AG04450 (cell line): ENCODE results near the gene PTGIR. TPM values are rescaled to one million over a fixed set of nuclear protein-coding genes. Genes with fewer than 3 reads are reported as not detected.
A peak's percentile ranks its signal among the peaks of the same experiment; 100 is the strongest.

Source experiments
- CTCF ChIA-PET: fragments of 300-600, 350-600 bp; formaldehyde crosslinking; extraction: SDS; loops from one replicate; lab custom pipeline; 2022; ENCODE audit warnings: antibody characterized with exemption, inconsistent platforms; lab: Charles Lee
- POLR2A ChIA-PET: fragments of 350-600 bp; formaldehyde crosslinking; extraction: SDS; loops from one replicate; lab custom pipeline; 2021; ENCODE audit warnings: antibody characterized with exemption, inconsistent platforms; lab: Yijun Ruan, JAX
- DNase-seq: peaks from one replicate; pipeline ENCODE4 v3.0.0-alpha.2; 2011; ENCODE audit warnings: low read depth, low spot score
- H3K27ac ChIP-seq: one replicate; pipeline ENCODE4 v1.5.1; 2012; ENCODE audit warnings: low read depth, low read length, control low read depth
- H3K27me3 ChIP-seq: one replicate; pipeline ENCODE4 v1.6.0; 2012; ENCODE audit warnings: low read length; ENCODE audit not compliant: control insufficient read depth, insufficient read depth
- H3K4me3 ChIP-seq: 2 replicates; pipeline ENCODE4 v1.5.1; 2011; ENCODE audit warnings: mild to moderate bottlenecking, low read depth, low read length, control low read depth
- H3K9me3 ChIP-seq: 2 replicates; pipeline ENCODE4 v1.5.1; 2012; ENCODE audit warnings: low read length; ENCODE audit not compliant: control insufficient read depth, insufficient read depth
- polyA minus RNA-seq: library from RNA; depleted of rRNA, polyadenylated mRNA; stranded (reverse); fragments of >200 nt; gene quantifications from 2 replicates; pipeline ENCODE4 v1.2.3, GENCODE V29; 2011; rRNA and poly(A)+ RNA removed
- polyA plus RNA-seq: library from polyadenylated mRNA; depleted of rRNA; stranded (reverse); fragments of >200 nt; gene quantifications from 2 replicates; pipeline ENCODE4 v1.2.3, GENCODE V29; 2011; rRNA removed
- TF ChIP-seq, protein P1 (sequence below): IDR thresholded peaks from 2 replicates; pipeline ENCODE4 v1.5.1; 2011; ENCODE audit warnings: low read depth, low read length, control low read depth, inconsistent platforms

Gene PTGIR, protein sequence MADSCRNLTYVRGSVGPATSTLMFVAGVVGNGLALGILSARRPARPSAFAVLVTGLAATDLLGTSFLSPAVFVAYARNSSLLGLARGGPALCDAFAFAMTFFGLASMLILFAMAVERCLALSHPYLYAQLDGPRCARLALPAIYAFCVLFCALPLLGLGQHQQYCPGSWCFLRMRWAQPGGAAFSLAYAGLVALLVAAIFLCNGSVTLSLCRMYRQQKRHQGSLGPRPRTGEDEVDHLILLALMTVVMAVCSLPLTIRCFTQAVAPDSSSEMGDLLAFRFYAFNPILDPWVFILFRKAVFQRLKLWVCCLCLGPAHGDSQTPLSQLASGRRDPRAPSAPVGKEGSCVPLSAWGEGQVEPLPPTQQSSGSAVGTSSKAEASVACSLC
- polyA plus RNA-seq: 2.4 and 4.2 TPM in 2 replicates
- polyA minus RNA-seq: 1.00 and 2.8 TPM in 2 replicates

DNA sequence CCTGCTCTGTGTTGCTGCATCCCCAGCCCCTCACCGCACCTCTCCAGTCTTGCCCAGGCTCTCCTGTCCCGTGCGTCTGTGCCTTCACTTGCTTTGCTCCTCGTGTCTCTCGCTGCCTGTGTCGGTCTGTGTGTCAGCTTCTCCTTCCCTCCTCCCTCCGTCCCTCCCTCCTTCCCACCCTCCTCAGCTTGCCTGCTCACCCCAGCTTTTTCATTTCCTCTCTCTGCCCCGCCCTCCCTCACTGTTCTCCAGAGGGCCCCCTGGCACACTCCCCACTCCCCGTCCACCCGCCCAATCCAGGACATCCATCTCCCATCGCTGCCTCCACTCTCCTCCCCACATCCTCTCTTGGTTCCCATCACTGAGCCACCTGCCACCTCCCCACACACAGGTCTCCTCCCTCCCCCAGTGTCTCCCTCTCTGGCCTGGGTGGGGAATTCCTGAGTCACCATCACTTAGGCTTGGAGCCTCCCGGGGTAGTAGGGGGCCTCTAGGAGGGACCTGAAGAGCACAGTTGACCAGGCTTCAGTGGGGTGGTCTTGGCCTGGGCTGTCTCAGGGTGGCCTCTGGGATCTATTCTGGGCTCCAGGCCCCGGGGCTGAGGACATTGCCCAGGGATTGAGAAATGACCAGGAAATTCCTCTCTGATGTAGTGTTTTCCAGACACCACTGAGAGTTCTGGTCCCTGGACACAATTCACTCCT lies at the start of gene PTGIR:
PTGIR (minus strand) TSS at position 132 of the 704 bp plus-strand sequence. CDS start 864 bp downstream, outside the sequence.
- POLR2A ChIA-PET: interaction anchor here (1.2 kb wide), 1 partner anchor 36 kb away, joined by 8 read pairs; the partner anchor contains the start of gene DACT3
- H3K27me3 ChIP-seq: no peaks in the 10 kb centered on the region
- H3K4me3 ChIP-seq: peak within 1 kb of the TSS; percentile 59
- no peak for DNase-seq
- H3K9me3 ChIP-seq: no peaks in the 10 kb centered on the region; the same call in 1 of the 2 replicates
- H3K27ac ChIP-seq: peak within 1 kb of the TSS; percentile 83
- CTCF ChIA-PET: interaction anchor here (1.1 to 1.5 kb wide), 4 partner anchors 8 to 37 kb away, joined by 5 to 6 read pairs (median 5); partner anchors contain the start of gene DACT3
- TF ChIP-seq, protein P1, sequence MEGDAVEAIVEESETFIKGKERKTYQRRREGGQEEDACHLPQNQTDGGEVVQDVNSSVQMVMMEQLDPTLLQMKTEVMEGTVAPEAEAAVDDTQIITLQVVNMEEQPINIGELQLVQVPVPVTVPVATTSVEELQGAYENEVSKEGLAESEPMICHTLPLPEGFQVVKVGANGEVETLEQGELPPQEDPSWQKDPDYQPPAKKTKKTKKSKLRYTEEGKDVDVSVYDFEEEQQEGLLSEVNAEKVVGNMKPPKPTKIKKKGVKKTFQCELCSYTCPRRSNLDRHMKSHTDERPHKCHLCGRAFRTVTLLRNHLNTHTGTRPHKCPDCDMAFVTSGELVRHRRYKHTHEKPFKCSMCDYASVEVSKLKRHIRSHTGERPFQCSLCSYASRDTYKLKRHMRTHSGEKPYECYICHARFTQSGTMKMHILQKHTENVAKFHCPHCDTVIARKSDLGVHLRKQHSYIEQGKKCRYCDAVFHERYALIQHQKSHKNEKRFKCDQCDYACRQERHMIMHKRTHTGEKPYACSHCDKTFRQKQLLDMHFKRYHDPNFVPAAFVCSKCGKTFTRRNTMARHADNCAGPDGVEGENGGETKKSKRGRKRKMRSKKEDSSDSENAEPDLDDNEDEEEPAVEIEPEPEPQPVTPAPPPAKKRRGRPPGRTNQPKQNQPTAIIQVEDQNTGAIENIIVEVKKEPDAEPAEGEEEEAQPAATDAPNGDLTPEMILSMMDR: 0 out of 2 replicates have a peak, but pooled peaks have one; percentile 9

DNA sequence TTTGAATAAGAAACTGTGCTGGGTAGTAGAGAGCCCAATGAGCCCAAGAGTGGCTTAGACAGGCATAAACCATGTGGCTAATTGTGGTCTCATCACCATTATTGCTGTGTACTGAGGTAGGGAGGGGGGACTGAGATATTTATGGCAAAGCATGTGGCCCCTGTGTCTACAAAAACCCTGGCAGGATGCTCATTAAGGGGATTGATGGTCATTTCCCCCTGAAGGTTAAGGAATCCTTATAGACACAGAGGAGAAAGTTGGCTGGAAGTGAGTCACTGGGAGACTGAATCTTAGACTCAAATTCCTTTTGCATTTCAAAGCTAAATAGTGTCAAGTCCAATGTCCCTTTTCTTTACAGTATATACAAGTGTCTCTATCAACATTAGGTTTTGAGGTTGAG lies 45.9 kb upstream of the PTGIR start:
- Histone ChIP-seq H3K27me3 (no peaks in the 10 kb centered on the region), H3K4me3 (no peak overlapping the region), H3K9me3 (no peaks in the 10 kb centered on the region), H3K27ac (no peak overlapping the region)
- CTCF ChIA-PET: interaction anchor here (0.5 to 1.6 kb wide), 2 partner anchors 9 to 678 kb away, joined by 3 to 5 read pairs; partner anchors contain the start of gene DACT3
- no peak for DNase-seq
- POLR2A ChIA-PET: no interaction called here
- TF ChIP-seq, protein P1: no peak

DNA sequence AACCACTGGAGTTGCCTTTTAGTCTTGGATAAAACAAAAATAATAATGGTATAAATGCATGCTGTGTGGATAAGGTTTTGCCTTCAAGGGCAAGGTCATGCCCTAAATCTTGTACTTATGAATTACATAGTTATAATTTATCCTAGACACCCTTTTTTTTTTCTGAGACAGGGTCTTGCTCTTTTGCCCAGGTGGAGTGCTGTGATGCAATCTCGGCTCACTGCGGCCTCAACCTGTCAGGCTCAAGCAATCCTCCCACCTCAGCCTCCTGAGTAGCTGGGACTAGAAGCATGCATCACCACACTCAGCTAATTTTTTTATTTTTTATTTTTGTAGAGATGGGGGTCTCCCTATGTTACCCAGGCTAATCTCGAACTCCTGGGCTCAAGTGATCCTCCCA lies 43.8 kb upstream of the PTGIR start:
- CTCF ChIA-PET: no interaction called here
- Histone ChIP-seq H3K9me3 (no peaks in the 10 kb centered on the region), H3K27me3 (no peaks in the 10 kb centered on the region), H3K4me3 (no peak overlapping the region), H3K27ac (no peak overlapping the region)
- TF ChIP-seq, protein P1: no peak
- POLR2A ChIA-PET: no interaction called here
- no peak for DNase-seq

DNA sequence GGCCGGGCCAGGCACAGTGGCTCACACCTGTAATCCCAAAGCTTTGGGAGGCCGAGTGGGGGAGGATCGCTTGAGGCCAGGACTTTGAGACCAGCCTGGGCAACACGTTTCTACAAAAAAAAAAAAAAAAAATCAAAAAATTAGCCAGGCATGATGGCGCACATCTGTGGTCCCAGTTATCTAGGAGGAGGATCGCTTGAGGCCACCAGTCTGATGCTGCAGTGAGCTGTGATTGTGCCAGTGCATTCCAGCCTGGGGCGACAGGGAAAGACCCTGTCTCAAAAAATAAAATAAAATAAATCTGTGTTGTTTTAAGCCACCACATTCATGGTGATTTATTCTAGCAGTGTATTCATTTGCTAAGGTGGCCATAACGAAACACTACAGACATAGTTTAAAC lies 40.2 kb upstream of the PTGIR start:
- POLR2A ChIA-PET: no interaction called here
- Histone ChIP-seq H3K27ac (no peak overlapping the region), H3K27me3 (no peaks in the 10 kb centered on the region), H3K4me3 (no peak overlapping the region), H3K9me3 (no peaks in the 10 kb centered on the region)
- CTCF ChIA-PET: interaction anchor here (0.6 to 7.5 kb wide), 2 partner anchors 49 to 269 kb away, joined by 4 to 296 read pairs; no protein-coding TSS in a partner anchor
- no peak for DNase-seq
- TF ChIP-seq, protein P1: no peak
